ENCODE data around the gene DYSF. TPM values are rescaled to one million over a fixed set of nuclear protein-coding genes. Genes with fewer than 3 reads are reported as not detected.

The DYSF gene
- total and polyA plus RNA-seq, 8 donors, result 1.1 to 5.5 (median 2.1) TPM

GRCh38 chr2:71419145-71419544 is 34.2 kb upstream of the DYSF start:
- Histone ChIP-seq H3K27ac (no peak overlapping the region), H3K36me3 (no peaks in the 10 kb centered on the region), H3K4me1 (peaks cover 0 to 10% (median 0%) of the 10 kb centered on the region in 3 donors), H3K4me3 (no peak overlapping the region), H3K9me3 (no peaks in the 10 kb centered on the region), H3K27me3 (no peaks in the 10 kb centered on the region)
- FAIRE-seq, result no peak
- WGBS, 2 donors, result 81 to 84% methylated on average over 4 of the region's 4 CpGs
- TF ChIP-seq CTCF (IDR thresholded peaks at IDR 0.05), result no peak
- no peak for DNase-seq
- intact Hi-C loops (cut with DNase I), result no loop called here
- no peak for ATAC-seq

- no peak for ATAC-seq
Measured at GRCh38 chr2:71419976-71420375, 33.4 kb upstream of the DYSF start.

GRCh38 chr2:71422786-71423185 is 30.6 kb upstream of the DYSF start:
- no peak for TF ChIP-seq CTCF (IDR thresholded peaks at IDR 0.05)
- Histone ChIP-seq H3K4me1 (peaks cover 0 to 10% (median 4%) of the 10 kb centered on the region in 3 donors), H3K4me3 (no peak overlapping the region), H3K36me3 (peaks cover 0 to 25% (median 0%) of the 10 kb centered on the region in 3 donors), H3K27ac (no peak overlapping the region), H3K27me3 (no peaks in the 10 kb centered on the region), H3K9me3 (no peaks in the 10 kb centered on the region)
- WGBS, 2 donors, result 88% methylated on average over 2 of the region's 2 CpGs
- intact Hi-C loops (cut with DNase I), result no loop called here
- ATAC-seq (no peak), FAIRE-seq (no peak), DNase-seq (no peak)

More at GRCh38 chr2:71419976-71420375, 33.4 kb upstream of the DYSF start:
- FAIRE-seq (no peak), DNase-seq (no peak)
- intact Hi-C loops (cut with DNase I), result no loop called here
- Histone ChIP-seq H3K36me3 (peaks cover 0 to under 1% (median 0%) of the 10 kb centered on the region in 3 donors), H3K9me3 (no peaks in the 10 kb centered on the region), H3K27ac (no peak overlapping the region), H3K27me3 (no peaks in the 10 kb centered on the region), H3K4me3 (no peak overlapping the region), H3K4me1 (peaks cover 0 to 10% (median 4%) of the 10 kb centered on the region in 3 donors)
- 51 to 56% methylated on average over 1 of the region's 1 CpG for WGBS, 2 donors
- no peak for TF ChIP-seq CTCF (IDR thresholded peaks at IDR 0.05)

- intact Hi-C loops (cut with DNase I), result no loop called here
- no peak for TF ChIP-seq CTCF (IDR thresholded peaks at IDR 0.05)
- FAIRE-seq (no peak), ATAC-seq (no peak), DNase-seq (no peak)
- no peak overlapping the region for H3K27ac ChIP-seq
- 91 to 94% methylated on average over 3 of the region's 3 CpGs for WGBS, 2 donors
- no peaks in the 10 kb centered on the region for H3K9me3 ChIP-seq
- H3K36me3 ChIP-seq, result peaks cover 0 to 36% (median 0%) of the 10 kb centered on the region in 3 donors
- peaks cover 0 to 4% (median 2%) of the 10 kb centered on the region in 3 donors for H3K4me1 ChIP-seq
- no peaks in the 10 kb centered on the region for H3K27me3 ChIP-seq
- no peak overlapping the region for H3K4me3 ChIP-seq
Measured at GRCh38 chr2:71423817-71424420, 29.4 kb upstream of the DYSF start.

- DNase-seq, result no peak
- Histone ChIP-seq H3K36me3 (peaks cover 0 to 55% (median 1%) of the 10 kb centered on the region in 3 donors), H3K4me3 (no peak overlapping the region), H3K27ac (no peak overlapping the region), H3K4me1 (peaks cover 0 to 4% (median 0%) of the 10 kb centered on the region in 3 donors), H3K9me3 (no peaks in the 10 kb centered on the region), H3K27me3 (no peaks in the 10 kb centered on the region)
- no peak for ATAC-seq
- FAIRE-seq, result no peak
- TF ChIP-seq CTCF (IDR thresholded peaks at IDR 0.05), result no peak
- intact Hi-C loops (cut with DNase I), result no loop called here
- 93 to 95% methylated on average over 2 of the region's 2 CpGs for WGBS, 2 donors
Measured at GRCh38 chr2:71426721-71427120, 26.6 kb upstream of the DYSF start.
